Measurements from ENCODE around the gene RHOXF1. TPM values are rescaled to one million over a fixed set of nuclear protein-coding genes. Genes with fewer than 3 reads are reported as not detected.
"Not testable (repeated sequence)": the region's sequence is repeated elsewhere in the genome, so short reads cannot be mapped to it uniquely, and the experiment has no call there.

Gene RHOXF1
- total RNA-seq, 2 donors from 2014 or later = not detected

- DNase-seq (ENCODE audit: low spot score) = no peak
- intact Hi-C loops (cut with DNase I) = no loop called here
Observed at GRCh38 chrX:120090208-120090607, 25.5 kb downstream of the RHOXF1 start.

- intact Hi-C loops (cut with DNase I) = no loop called here
- no peak for DNase-seq (ENCODE audit: low spot score)
Observed at GRCh38 chrX:120087289-120088017, 28.3 kb downstream of the RHOXF1 start.

- DNase-seq (ENCODE audit: low spot score); intact Hi-C loops (cut with DNase I): not testable (repeated sequence)
Observed at GRCh38 chrX:120085553-120086185, 30.0 kb downstream of the RHOXF1 start.

- DNase-seq (ENCODE audit: low spot score); intact Hi-C loops (cut with DNase I): not testable (repeated sequence)
Observed at GRCh38 chrX:120077590-120077989, 38.1 kb downstream of the RHOXF1 start, which contains the start of gene RHOXF2B. RHOXF2B (minus strand) TSS chrX:120077690; CDS start chrX:120077552, 138 bp downstream.

GRCh38 chrX:120066169-120066568 lies 49.5 kb downstream of the RHOXF1 start:
- intact Hi-C loops (cut with DNase I) = not testable (repeated sequence)

More at GRCh38 chrX:120066169-120066568, 49.5 kb downstream of the RHOXF1 start:
- not testable (repeated sequence) for DNase-seq (ENCODE audit: low spot score)

Other genes starting within 250 kb of the RHOXF1 start
- 10 to 100 TPM in 1 of 2 donors, 1 to 10 TPM in 1; 8.2 to 10.2 TPM for gene RNF113A, start 244.2 kb downstream of the RHOXF1 start, total RNA-seq
- gene NDUFA1, start 244.1 kb downstream of the RHOXF1 start, total RNA-seq = 10 to 100 TPM; 65.9 to 74.7 TPM
- gene AKAP14, start 220.0 kb downstream of the RHOXF1 start, total RNA-seq = not detected
- gene NKAP, start 172.2 kb downstream of the RHOXF1 start, total RNA-seq = 1 to 10 TPM; 5.9 to 8.4 TPM
- gene RHOXF2B, start 38.2 kb downstream of the RHOXF1 start, total RNA-seq = not detected
- not detected for gene RHOXF2, start 42.7 kb upstream of the RHOXF1 start, total RNA-seq
- gene ZBTB33, start 134.9 kb upstream of the RHOXF1 start, total RNA-seq = 1 to 10 TPM; 7.4 to 7.8 TPM
- gene TMEM255A, start 195.5 kb upstream of the RHOXF1 start, total RNA-seq = 1 to 10 TPM; 1.6 to 6.3 TPM
- not detected for gene ATP1B4, start 246.2 kb upstream of the RHOXF1 start, total RNA-seq

Data from posterior vena cava (tissue), 2 donors.